Measurements from ENCODE around the gene MYO16. TPM values are rescaled to one million over a fixed set of nuclear protein-coding genes. Genes with fewer than 3 reads are reported as not detected.

MYO16 gene
- total RNA-seq, 1 donor from 2014 or later, result 0.49 TPM

DNA sequence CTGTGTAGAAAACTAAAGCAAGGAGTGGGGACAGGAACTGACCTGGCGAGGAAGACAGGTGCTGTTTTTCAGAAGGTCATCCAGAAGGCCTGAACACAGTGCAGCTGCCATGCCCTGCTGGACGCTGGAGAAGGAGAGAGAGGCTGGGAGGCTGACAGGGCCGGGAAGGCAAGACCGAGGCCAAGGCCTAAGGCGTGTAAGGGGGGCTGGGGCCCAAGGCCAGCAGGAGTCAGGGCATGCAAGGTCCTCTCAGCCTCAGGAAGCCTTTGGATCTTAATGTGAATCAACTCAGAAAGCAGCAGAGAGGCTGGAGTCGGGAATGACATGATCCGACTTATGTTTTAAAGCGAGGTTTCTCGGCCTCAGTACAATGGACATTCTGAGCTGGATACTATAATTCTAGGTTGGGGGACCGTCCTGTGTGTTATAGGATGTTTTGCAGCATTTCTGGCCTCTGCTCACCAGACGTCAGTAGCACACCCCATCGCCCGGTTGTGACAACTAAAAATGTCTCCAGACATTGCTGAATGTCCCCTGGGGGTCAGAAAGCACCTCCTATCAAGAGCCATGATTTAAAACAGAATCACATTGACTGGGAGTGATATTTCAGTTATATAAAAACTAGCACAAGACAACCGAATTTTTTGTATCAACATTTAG, 530.4 kb downstream of the MYO16 start:
- Histone ChIP-seq H3K9me3 (no peaks in the 10 kb centered on the region), H3K27me3 (no peaks in the 10 kb centered on the region), H3K4me1 (peaks cover 11% of the 10 kb centered on the region), H3K4me3 (no peak overlapping the region), H3K36me3 (no peaks in the 10 kb centered on the region), H3K27ac (no peak overlapping the region)
- TF ChIP-seq POLR2A (IDR thresholded peaks at IDR 0.05), result no peak
- TF ChIP-seq, protein P1, sequence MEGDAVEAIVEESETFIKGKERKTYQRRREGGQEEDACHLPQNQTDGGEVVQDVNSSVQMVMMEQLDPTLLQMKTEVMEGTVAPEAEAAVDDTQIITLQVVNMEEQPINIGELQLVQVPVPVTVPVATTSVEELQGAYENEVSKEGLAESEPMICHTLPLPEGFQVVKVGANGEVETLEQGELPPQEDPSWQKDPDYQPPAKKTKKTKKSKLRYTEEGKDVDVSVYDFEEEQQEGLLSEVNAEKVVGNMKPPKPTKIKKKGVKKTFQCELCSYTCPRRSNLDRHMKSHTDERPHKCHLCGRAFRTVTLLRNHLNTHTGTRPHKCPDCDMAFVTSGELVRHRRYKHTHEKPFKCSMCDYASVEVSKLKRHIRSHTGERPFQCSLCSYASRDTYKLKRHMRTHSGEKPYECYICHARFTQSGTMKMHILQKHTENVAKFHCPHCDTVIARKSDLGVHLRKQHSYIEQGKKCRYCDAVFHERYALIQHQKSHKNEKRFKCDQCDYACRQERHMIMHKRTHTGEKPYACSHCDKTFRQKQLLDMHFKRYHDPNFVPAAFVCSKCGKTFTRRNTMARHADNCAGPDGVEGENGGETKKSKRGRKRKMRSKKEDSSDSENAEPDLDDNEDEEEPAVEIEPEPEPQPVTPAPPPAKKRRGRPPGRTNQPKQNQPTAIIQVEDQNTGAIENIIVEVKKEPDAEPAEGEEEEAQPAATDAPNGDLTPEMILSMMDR (IDR thresholded peaks at IDR 0.05), result no peak
- TF ChIP-seq POLR2AphosphoS5 (IDR thresholded peaks at IDR 0.05; ENCODE audit: insufficient read depth in 1 of 2, low read depth in 1 of 2), result no peak
- intact Hi-C loops (cut with DNase I), result no loop called here
- DNase-seq (ENCODE audit: extremely low spot score in 2 of 2), result no peak

DNA sequence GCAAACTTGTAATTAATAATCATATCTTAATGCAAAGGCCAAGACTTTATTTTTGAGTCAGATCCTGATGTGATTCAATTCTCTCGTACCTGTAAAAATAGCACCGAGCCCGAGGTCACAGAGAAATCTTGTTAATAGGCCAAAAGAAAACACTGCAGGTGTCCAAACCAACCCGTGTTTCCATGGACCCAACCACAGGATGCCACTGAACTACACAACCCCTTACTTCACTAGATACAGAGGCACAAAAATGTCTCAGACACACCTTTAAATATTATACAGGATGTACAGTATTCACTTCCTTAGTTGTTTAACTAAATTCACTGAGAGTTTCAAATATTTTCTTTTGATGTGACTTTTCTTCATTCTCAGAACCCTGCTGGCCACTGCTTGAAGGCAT, 530.9 kb downstream of the MYO16 start:
- Histone ChIP-seq H3K4me1 (peaks cover 6% of the 10 kb centered on the region), H3K36me3 (no peaks in the 10 kb centered on the region), H3K27ac (no peak overlapping the region), H3K27me3 (no peaks in the 10 kb centered on the region), H3K9me3 (no peaks in the 10 kb centered on the region), H3K4me3 (no peak overlapping the region)
- intact Hi-C loops (cut with DNase I), result no loop called here
- DNase-seq (ENCODE audit: extremely low spot score in 2 of 2), result no peak
- TF ChIP-seq, protein P1 (IDR thresholded peaks at IDR 0.05), result no peak
- TF ChIP-seq POLR2A (IDR thresholded peaks at IDR 0.05), result no peak
- no peak for TF ChIP-seq POLR2AphosphoS5 (IDR thresholded peaks at IDR 0.05; ENCODE audit: insufficient read depth in 1 of 2, low read depth in 1 of 2)

DNA sequence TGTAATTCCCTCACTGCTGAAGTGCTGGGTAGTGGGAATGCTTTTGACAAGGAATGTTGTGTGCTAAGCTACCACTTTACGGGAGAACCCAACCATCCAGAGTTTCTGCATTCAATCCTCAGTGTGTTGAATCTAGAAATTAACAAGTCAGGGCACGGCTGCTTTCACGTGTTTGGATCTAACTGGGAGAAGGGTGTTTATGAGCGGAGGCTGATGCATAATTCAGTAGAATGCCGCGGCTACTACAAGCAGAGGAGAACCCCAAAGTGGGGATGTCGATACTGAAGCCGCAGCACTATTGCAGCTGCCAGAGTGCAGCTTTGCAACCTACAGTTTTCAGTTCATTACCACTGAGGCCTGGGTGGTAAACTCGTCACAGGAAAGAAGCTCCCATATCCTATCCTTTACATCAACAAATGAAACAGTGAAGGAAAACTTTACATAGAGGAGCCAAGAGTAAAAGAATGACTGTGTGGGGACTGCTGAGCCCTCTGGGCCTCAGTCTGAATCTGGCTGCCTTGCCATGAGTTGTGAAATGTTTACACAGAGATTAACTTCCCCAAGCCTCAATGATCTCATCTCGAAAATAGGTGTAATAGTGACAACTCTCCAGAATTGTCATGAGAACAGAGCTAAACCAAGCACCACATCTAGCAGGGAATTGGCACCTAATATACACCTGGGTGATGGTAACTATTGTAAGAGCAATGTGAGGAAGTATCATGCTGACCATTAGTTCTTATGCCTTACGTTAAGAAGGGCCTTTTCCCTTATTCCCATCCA, 531.7 kb downstream of the MYO16 start:
- no peaks in the 10 kb centered on the region for H3K4me1 ChIP-seq

DNA sequence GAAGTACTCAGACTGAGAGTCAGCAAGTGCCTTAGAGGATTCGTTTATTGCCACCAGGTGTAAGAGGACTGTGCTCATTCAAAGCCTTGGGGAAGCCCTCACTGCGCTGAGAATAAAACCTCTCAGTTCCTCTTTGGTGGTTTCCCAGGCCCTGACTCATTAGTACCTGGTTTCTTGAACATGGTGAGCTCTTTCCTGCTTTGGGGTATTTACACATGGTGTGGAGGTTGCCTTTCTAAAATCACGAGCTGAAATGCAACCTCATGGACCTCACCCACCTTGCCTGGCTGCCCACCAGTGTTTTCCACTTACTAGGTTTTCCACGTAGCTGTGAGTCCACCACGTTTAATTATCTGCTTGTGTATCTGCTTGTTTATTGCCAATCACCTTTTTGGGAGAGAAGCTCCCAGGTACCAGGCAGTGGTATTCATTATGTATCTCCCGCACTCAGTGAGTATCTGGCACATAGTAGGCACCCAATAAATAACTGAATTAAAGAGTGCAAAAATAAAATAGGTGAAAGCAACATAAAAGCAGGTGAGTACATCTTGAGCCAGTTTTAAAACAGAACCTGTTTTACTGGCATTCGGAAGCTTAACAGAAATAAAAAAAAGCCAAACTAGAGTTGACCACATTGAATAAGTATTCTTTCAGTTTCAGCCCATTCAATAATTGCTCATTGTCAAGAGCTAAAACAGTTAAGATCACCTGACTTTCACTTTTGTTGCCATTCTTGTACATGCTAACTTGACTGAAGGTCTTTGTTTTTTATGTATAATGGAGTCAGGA, 533.0 kb downstream of the MYO16 start:
- H3K27ac ChIP-seq, result no peak overlapping the region
- H3K27me3 ChIP-seq, result no peaks in the 10 kb centered on the region
- no peaks in the 10 kb centered on the region for H3K4me1 ChIP-seq
- no peak overlapping the region for H3K4me3 ChIP-seq
- intact Hi-C loops (cut with DNase I), result no loop called here
- no peaks in the 10 kb centered on the region for H3K36me3 ChIP-seq
- TF ChIP-seq, protein P1 (IDR thresholded peaks at IDR 0.05), result no peak
- TF ChIP-seq POLR2A (IDR thresholded peaks at IDR 0.05) (no peak), POLR2AphosphoS5 (IDR thresholded peaks at IDR 0.05; ENCODE audit: insufficient read depth in 1 of 2, low read depth in 1 of 2) (no peak)
- DNase-seq (ENCODE audit: extremely low spot score in 2 of 2), result no peak
- no peaks in the 10 kb centered on the region for H3K9me3 ChIP-seq

More for the DNA sequence above, 531.7 kb downstream of the MYO16 start:
- intact Hi-C loops (cut with DNase I), result no loop called here
- no peak for TF ChIP-seq POLR2A (IDR thresholded peaks at IDR 0.05)
- TF ChIP-seq POLR2AphosphoS5 (IDR thresholded peaks at IDR 0.05; ENCODE audit: insufficient read depth in 1 of 2, low read depth in 1 of 2), result no peak
- TF ChIP-seq, protein P1 (IDR thresholded peaks at IDR 0.05), result no peak
- Histone ChIP-seq H3K27me3 (no peaks in the 10 kb centered on the region), H3K36me3 (no peaks in the 10 kb centered on the region), H3K9me3 (no peaks in the 10 kb centered on the region), H3K27ac (no peak overlapping the region), H3K4me3 (no peak overlapping the region)
- DNase-seq (ENCODE audit: extremely low spot score in 2 of 2), result no peak
